HG03342 (cell line): ENCODE measurements around the gene EIPR1.
"Not testable (repeated sequence)": the region's sequence is repeated elsewhere in the genome, so short reads cannot be mapped to it uniquely, and the experiment has no call there.

Source experiments
- ATAC-seq: cut with Tn5 transposase; IDR thresholded peaks from one replicate; pipeline ENCODE4 v1.9.1; 2021; ENCODE audit warnings: mild to moderate bottlenecking, moderate library complexity; ENCODE audit not compliant: unreplicated experiment

EIPR1 gene

DNA sequence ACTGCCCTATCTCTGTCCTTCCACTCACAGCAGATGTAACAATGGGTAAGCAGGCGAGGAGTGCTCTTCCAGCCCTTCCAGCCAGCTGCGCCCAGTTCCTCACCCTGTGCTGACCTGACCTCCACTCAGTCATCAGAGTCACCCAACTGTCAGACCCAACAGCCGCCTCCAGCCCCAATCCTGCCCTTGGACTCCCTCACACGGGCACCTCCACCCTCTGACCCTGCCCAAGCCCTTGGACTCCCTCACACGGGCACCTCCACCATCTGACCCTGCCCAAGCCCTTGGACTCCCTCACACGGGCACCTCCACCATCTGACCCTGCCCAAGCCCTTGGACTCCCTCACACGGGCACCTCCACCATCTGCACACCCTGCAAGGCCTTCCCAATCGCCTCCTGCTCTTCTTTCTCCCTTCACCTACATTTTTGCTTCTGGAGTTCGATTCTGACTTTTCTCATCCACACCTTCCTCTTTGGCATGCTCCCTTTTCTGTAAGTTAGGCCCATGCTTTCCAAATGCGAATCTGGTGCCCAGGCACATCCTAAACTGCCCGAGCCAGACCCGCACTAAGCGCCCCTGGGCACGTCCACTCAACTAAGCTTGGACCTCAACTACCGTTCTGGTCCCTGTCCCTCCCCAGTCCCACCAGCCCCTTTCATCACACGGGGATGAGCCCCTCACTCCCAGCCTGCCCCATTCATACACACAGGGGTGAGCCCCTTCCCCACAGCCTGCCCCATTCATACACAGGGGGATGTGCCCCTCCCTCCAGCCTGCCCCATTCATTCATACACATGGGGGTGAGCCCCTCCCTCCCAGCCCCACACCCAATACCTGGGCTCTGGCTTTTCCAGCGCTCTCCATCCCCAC, 15.9 kb downstream of the EIPR1 start:
- ATAC-seq, result no peak

DNA sequence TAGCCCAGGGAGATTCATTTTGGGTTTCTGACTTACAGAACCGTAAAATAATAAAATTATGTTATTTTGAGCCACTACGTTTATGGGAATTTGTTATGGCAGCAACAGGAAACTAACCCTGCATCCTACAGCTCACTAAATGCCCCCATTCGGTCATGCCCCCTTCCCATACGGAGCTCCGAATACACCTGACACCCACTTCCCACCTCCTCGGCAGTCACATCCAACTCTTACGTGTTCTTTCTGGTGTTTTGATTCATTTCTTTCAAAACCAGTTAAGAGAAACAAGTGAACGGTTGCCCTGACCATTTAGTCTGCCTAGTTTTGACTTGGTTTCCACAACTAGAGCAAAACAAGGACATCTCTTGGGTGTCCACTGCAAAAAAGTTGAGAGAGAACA, 19.7 kb downstream of the EIPR1 start:
- no peak for ATAC-seq

- ATAC-seq, result not testable (repeated sequence)
Measured at GRCh38 chr2:3357446-3357845, 20.2 kb downstream of the EIPR1 start.

DNA sequence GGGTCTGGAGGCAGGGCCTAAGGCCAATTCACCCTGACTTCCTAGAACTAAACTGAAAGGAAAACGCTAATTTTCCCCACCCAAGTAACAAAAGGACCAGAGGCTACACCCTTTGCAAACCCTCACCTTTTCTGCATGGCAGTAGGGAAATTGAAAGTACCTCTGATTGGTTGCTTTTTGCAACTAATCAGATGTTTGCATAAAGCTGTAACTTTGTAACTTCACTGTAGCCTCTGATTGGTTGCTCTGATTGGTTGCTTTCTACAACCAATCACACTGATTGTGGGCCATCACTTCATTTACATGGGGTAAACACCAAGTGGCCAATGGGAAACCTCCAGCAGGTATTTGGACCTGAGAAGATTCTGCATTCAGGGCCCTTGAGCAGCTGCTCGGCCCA, 20.8 kb downstream of the EIPR1 start:
- no peak for ATAC-seq

- ATAC-seq, result no peak
Measured at GRCh38 chr2:3355951-3356569, 21.6 kb downstream of the EIPR1 start.

DNA sequence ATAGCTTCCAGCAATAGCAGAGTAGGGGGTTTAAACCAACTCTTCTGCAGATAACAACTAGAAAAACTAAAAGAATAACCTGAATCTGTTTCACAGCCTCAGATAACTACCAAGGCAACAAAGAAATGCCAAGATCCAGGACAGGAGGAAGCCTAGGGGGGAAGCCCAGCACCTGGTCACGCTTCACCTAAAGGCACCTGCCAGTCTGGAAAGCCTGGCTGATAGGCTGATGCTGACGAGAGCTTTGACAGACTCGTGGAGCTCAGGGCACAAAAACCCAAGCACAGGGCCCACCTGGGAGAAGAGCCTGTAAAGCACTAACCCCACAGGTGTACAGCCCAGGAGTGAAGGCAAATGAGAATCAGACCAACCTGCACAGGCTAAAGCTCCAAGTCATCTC, 22.6 kb downstream of the EIPR1 start:
- no peak for ATAC-seq

DNA sequence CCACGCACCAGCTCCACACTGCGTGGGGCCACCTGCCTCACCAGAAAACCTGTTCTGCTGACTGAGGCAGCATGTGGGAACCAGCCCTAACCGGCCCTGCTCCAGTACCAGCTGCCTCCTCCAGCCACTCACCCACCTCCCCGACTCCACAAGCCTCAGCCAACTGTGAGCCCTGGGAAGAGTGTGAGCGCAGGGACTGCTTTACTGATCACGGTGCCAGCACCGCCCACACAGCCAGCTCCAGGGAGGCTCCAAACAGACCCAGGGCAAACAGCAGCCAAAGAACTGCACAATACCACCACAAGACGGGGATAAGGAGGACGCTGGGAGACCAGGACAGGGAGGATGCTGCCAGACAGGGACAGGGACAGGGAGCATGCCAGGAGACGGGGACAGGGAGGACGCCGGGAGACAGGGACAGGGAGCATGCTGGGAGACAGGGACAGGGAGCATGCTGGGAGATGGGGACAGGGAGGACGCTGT, 28.4 kb downstream of the EIPR1 start:
- ATAC-seq, result no peak

DNA sequence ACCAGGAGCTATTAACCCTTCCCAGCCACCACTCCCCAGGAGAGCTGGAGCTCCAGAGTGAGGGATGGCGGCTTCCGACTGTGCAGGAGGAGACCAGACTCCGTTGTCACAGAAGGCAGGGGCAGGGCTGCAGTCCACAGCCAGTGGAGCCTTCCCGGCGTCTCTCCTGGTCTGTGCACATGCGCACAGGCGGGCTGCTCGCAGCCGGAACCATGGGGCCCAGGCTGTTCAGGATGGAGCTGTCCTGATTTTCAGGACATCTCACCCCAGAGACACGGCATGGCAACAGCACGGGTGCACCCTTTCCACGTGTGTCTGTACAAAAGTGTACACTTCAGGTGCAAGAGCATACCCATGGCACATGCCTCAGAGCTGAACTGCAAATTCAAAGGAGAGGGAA, 28.9 kb downstream of the EIPR1 start:
- no peak for ATAC-seq

DNA sequence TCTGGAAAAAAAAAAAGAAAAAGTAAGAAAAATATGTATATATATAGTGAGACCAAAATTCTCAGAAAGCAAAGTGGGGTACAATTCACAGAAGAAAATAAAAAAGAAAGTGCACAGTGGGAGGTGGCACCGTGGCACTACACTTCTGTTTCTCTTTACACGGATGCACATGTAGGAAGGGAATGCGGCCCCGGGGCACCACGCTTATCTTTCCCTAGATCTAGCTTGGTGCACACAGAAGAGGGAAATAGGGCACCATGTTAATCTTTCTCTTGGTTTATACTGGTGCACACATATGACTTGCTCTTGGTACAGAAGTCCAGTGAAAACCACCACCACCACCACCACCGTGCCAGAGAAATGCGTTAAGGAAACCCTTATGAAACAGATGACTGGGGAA, 32.0 kb downstream of the EIPR1 start:
- no peak for ATAC-seq

DNA sequence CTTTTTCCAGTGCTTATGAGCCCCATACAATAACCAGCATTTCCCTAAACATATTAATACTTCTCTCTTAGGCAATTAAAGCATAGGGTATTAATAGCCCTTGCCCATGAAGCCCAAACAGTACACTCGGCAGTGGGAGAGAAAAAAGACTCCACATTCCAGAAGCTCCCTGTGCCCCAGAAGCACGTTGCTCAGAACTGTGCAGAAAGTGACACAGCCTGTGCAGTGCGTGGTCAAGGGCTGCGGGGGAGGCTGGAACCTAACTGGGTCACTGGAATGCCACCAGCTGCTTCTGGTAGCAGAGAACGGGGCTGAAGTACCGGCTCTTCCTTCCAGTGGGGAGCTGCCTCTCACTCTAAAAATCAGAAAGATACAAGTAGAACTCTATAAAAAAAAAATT, 32.7 kb downstream of the EIPR1 start:
- no peak for ATAC-seq

GRCh38 chr2:3343012-3343411, 34.6 kb downstream of the EIPR1 start:
- ATAC-seq, result no peak

GRCh38 chr2:3342324-3342723, 35.3 kb downstream of the EIPR1 start:
- ATAC-seq, result no peak

DNA sequence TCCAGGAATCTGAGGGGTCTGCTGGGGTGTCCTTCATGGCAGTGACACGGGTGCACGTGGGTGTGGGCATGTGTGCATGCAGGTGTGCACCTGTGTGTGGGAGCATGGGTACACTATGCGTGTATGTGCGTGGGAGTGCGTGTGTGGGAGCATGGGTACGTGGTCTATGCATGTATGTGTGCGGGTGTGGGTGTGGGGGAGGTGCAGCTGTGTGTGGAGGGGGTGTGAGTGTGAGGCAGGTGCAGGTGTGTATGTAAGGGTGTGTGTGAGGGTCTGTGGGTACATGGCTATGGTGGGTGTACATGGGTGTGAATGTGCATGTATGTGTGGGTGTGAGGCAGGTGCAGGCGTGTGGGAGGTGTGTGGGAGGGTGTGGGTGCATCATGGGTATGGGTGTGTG, 36.3 kb downstream of the EIPR1 start:
- no peak for ATAC-seq

- ATAC-seq, result no peak
Measured at GRCh38 chr2:3340144-3340543, 37.5 kb downstream of the EIPR1 start.

DNA sequence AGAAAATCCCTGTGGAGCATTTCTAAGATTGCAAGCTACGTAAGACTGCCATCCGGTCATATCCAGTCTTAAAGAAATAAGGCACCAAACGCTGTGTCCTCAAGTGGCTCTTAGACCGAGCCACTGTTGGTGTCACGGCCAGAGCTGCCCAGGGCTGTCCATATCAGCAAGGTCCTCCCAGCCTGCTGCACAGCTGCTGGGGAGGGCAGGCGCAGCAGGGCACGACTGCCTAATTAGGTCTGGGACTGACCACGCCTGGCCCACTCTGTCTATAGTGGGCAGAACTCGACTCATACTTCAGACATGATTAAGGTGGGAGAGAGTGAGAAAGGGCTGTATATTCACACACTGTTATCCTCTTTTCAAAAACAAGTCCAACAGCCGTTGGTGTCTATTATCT, 39.3 kb downstream of the EIPR1 start:
- no peak for ATAC-seq

DNA sequence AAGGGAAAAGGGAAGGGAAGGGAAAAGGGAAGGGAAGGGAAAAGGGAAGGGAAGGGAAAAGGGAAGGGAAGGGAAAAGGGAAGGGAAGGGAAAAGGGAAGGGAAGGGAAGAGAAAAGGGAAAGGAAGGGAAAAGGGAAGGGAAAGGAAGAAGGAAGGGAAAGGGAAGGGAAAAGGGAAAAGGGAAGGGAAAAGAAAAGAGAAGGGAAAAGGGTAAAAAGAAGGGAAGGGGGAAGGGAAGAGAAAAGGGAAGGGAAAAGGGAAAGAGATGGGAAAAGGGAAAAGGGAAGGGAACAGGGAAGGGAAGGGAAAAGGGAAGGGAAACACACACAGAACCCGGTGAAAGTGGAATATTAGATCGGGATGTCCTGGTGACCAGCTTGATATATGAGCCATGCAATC, 40.8 kb downstream of the EIPR1 start:
- ATAC-seq, result no peak

DNA sequence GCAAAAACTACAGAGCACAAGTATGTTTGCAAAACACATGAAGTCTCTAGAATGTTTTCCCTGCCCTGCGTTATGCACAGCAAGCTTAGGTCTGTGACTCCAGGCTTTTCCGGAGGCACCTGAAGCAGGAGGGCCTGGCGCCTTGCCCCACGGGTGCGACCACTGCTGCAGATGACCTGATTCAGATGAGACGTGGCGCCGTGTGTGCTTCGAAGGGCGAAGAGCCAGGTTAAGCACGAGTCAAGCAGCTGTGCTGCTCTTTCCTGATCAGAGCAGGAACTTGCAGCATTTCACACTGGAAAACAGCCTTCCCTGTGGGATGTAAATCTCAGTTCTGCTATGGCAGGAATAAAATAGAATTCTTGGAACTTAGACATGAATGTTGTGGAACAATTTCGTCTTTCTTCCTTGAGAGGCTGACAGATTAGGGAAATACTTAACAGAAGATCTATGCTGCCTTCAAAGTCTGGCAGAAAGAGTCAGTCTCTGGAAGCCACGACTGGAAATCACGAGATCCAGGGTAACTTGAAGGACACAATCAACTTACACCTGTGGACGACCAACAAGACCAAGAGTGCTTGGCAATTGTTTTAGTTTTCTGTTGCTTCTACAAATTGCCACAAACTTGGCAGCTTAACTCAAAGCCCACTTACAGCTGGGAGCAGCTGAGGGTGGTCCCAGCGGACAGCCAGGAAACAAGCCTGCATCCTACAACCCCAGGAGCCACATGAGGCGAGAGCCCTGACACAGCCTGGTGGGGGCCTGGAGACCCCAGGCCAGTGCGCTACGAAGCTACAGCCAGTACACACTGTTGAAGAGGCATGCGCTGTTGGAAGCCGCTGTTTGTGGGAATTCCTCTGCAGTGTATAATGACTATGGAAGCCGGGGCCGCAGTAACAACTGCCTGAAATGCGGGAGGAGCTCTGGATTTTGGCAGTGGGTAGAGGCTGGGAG, 42.9 kb downstream of the EIPR1 start:
- no peak for ATAC-seq

DNA sequence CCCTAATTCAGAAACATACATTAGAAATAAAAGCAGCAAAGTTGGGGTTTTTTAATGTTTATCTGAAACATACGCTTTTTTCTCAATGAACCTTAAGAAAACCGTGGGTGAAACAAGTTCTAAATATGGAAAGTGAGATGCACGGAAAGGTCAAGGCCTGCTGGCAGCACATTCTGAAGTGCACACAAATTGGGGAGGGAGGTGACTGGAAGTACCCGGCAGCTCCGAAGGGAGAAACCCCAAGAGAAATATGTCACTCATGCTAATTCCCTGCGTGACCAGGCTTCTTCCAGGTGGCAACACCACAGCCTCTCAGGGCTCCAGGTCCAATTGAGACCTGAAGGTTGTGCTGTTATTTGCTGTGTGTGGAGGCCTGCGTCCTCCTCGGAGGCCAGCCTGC, 45.5 kb downstream of the EIPR1 start:
- ATAC-seq, result no peak

GRCh38 chr2:3329491-3329890, 48.1 kb downstream of the EIPR1 start:
- no peak for ATAC-seq

DNA sequence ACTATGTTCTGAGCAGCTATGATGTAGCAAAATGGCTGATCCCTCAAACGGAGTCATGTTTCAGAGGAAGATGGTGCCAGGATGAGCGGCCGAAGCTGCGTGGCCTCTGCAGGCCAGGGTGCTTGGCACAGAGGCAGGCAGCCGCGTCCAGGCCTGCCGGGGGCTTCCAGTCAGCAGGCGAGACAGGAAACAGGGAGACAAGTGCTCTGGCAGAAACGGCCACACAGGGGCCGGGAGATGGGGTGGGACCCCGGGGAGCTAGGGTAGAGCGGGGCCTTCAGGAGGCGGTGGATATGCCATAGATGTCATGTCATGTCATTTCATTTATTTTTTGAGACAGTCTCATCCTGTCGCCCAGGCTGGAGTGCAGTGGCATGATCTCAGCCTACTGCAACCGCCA, 50.7 kb downstream of the EIPR1 start:
- no peak for ATAC-seq

- no peak for ATAC-seq
Measured at GRCh38 chr2:3326182-3326537, 51.5 kb downstream of the EIPR1 start.
